ENCODE measurements around the gene PPM1G. TPM values are rescaled to one million over a fixed set of nuclear protein-coding genes. Genes with fewer than 3 reads are reported as not detected.
A peak's percentile ranks its signal among the peaks of the same experiment; 100 is the strongest.

Gene PPM1G
- total RNA-seq = 110 and 121 TPM in 2 replicates

DNA sequence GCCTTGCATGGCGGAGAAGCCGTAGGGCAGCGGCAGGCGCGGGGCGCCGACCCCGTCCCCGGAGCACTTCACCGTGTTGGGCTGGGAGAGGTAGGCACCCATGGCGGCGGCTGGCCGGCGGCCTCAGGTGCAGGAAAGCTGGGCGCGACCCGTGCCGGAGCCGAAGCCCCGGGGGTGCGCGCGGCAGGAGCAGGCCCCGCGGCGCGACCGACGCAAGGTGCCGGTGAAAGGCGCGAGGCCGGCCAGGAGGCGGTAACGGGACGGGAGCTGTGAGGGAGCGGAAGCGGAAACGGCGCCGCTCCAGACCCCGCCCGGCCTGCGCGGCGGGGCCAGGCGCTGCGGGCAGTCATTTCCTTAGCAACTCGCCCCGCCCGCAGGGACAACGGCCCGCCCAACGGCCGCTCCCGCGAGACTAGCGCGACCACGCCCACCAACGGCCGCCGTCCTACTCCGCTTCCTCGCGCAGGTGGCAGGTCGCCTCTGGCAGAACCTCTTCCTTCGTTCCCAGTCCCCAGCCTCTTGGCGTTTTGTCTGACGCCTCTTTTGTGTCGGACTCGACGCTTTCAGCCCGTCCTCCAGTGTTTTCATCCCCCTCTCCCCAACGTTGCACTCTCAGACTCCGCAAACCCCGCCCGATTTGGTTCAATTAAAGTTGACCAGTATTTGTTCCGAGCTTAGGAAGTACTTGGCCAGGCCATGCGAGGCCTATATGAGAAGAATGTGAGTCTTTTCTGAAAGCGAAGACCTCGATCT, at the start of gene PPM1G:
PPM1G (minus strand) TSS at position 271 of the 753 bp plus-strand sequence; CDS start at position 102, 169 bp downstream.
- TF ChIP-seq CTCF (IDR thresholded peaks at IDR 0.05; ENCODE audit: insufficient read depth, low read length, poor library complexity, severe bottlenecking) = no peak
- DNase-seq (ENCODE audit: low read depth) = peak; percentile 67
- H3K36me3 ChIP-seq (ENCODE audit: control insufficient read depth, insufficient read depth, low read length) = no peaks in the 10 kb centered on the region
- H3K27me3 ChIP-seq (ENCODE audit: control insufficient read depth, insufficient read depth, low read length) = no peaks in the 10 kb centered on the region
- peak within 1 kb of the TSS; percentile 94 for H3K4me3 ChIP-seq (ENCODE audit: low read depth, low read length)

GRCh38 chr2:27453968-27454367, 44.6 kb upstream of the PPM1G start:
- DNase-seq (ENCODE audit: low read depth) = no peak
- Histone ChIP-seq H3K4me3 (ENCODE audit: low read depth, low read length) (no peak overlapping the region), H3K36me3 (ENCODE audit: control insufficient read depth, insufficient read depth, low read length) (peaks cover 3% of the 10 kb centered on the region), H3K27me3 (ENCODE audit: control insufficient read depth, insufficient read depth, low read length) (no peaks in the 10 kb centered on the region)
- TF ChIP-seq CTCF (IDR thresholded peaks at IDR 0.05; ENCODE audit: insufficient read depth, low read length, poor library complexity, severe bottlenecking) = no peak

- DNase-seq (ENCODE audit: low read depth) = no peak
- no peak overlapping the region for H3K4me3 ChIP-seq (ENCODE audit: low read depth, low read length)
- H3K27me3 ChIP-seq (ENCODE audit: control insufficient read depth, insufficient read depth, low read length) = no peaks in the 10 kb centered on the region
- no peaks in the 10 kb centered on the region for H3K36me3 ChIP-seq (ENCODE audit: control insufficient read depth, insufficient read depth, low read length)
- no peak for TF ChIP-seq CTCF (IDR thresholded peaks at IDR 0.05; ENCODE audit: insufficient read depth, low read length, poor library complexity, severe bottlenecking)
Observed at GRCh38 chr2:27451095-27451494, 41.7 kb upstream of the PPM1G start.

DNA sequence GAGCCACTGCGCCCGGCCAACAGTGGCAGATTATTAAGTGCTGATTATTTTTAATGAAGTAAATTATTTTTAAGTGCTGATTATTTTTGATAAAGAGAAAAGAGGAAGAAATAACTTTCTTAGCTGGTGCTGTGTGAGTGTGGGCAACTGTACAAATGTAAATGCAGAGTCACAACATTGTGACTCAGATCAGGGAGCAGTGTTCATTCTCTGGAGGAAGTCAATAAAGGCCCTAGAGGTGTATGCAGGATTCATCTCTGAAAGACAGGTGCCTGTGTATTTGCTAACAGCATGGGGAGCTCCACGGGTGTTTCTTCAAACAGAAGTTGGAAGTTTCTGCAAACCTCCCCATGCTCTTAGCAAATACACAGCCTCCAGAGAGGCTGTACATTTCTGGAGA, 39.0 kb upstream of the PPM1G start:
- no peak for DNase-seq (ENCODE audit: low read depth)
- H3K4me3 ChIP-seq (ENCODE audit: low read depth, low read length) = no peak overlapping the region
- H3K27me3 ChIP-seq (ENCODE audit: control insufficient read depth, insufficient read depth, low read length) = no peaks in the 10 kb centered on the region
- no peaks in the 10 kb centered on the region for H3K36me3 ChIP-seq (ENCODE audit: control insufficient read depth, insufficient read depth, low read length)
- no peak for TF ChIP-seq CTCF (IDR thresholded peaks at IDR 0.05; ENCODE audit: insufficient read depth, low read length, poor library complexity, severe bottlenecking)

GRCh38 chr2:27446057-27446456, 36.7 kb upstream of the PPM1G start:
- Histone ChIP-seq H3K36me3 (ENCODE audit: control insufficient read depth, insufficient read depth, low read length) (no peaks in the 10 kb centered on the region), H3K27me3 (ENCODE audit: control insufficient read depth, insufficient read depth, low read length) (no peaks in the 10 kb centered on the region), H3K4me3 (ENCODE audit: low read depth, low read length) (no peak overlapping the region)
- DNase-seq (ENCODE audit: low read depth) = no peak
- TF ChIP-seq CTCF (IDR thresholded peaks at IDR 0.05; ENCODE audit: insufficient read depth, low read length, poor library complexity, severe bottlenecking) = no peak

DNA sequence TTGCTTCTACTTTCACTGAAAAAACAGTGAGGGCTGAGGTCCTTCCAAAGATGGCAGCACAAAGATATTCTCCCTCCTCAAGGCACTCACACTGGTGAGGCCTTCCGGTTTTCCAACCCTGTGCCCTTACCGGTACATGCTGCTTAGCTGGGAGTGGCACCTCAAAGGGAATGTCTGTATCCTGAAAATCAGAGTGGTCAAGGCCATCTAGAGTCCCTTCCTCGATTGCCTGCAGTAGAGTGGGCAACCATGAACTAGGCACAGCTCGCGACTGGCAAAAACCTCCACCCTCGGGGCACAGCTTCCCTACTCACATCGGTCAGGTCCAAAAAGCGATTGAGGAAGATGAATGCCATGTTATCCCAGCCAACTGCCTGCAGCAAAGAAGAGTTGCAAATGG, 36.2 kb upstream of the PPM1G start:
- Histone ChIP-seq H3K27me3 (ENCODE audit: control insufficient read depth, insufficient read depth, low read length) (no peaks in the 10 kb centered on the region), H3K4me3 (ENCODE audit: low read depth, low read length) (no peak overlapping the region), H3K36me3 (ENCODE audit: control insufficient read depth, insufficient read depth, low read length) (peaks cover 2% of the 10 kb centered on the region)
- no peak for TF ChIP-seq CTCF (IDR thresholded peaks at IDR 0.05; ENCODE audit: insufficient read depth, low read length, poor library complexity, severe bottlenecking)
- no peak for DNase-seq (ENCODE audit: low read depth)

Measured in kidney epithelial cell (primary cell).